ENCODE measurements around the gene SCN5A.

The SCN5A gene

GRCh38 chr3:38545983-38546382, 103.5 kb downstream of the SCN5A start:
- Mint-ChIP-seq H3K9me3 (no peaks in the 10 kb centered on the region), H3K4me1 (peaks cover 11% of the 10 kb centered on the region), H3K27me3 (ENCODE audit: low read depth) (no peaks in the 10 kb centered on the region), H3K36me3 (ENCODE audit: low read depth) (no peaks in the 10 kb centered on the region), H3K4me3 (no peak overlapping the region), H3K27ac (no peak overlapping the region)
- TF ChIP-seq CTCF (IDR thresholded peaks at IDR 0.05; ENCODE audit: unreplicated experiment in 3 of 3) = no peak

GRCh38 chr3:38545550-38545949, 103.9 kb downstream of the SCN5A start:
- Mint-ChIP-seq H3K9me3 (no peaks in the 10 kb centered on the region), H3K27ac (no peak overlapping the region), H3K4me3 (no peak overlapping the region), H3K27me3 (ENCODE audit: low read depth) (no peaks in the 10 kb centered on the region), H3K4me1 (peaks cover 11% of the 10 kb centered on the region), H3K36me3 (ENCODE audit: low read depth) (no peaks in the 10 kb centered on the region)
- no peak for TF ChIP-seq CTCF (IDR thresholded peaks at IDR 0.05; ENCODE audit: unreplicated experiment in 3 of 3)

GRCh38 chr3:38544926-38545325, 104.6 kb downstream of the SCN5A start:
- Mint-ChIP-seq H3K27me3 (ENCODE audit: low read depth) (no peaks in the 10 kb centered on the region), H3K9me3 (no peaks in the 10 kb centered on the region), H3K4me3 (no peak overlapping the region), H3K4me1 (peaks cover 11% of the 10 kb centered on the region), H3K36me3 (ENCODE audit: low read depth) (no peaks in the 10 kb centered on the region), H3K27ac (no peak overlapping the region)
- TF ChIP-seq CTCF (IDR thresholded peaks at IDR 0.05; ENCODE audit: unreplicated experiment in 3 of 3) = no peak

- H3K4me1 Mint-ChIP-seq = peaks cover 11% of the 10 kb centered on the region
- no peak overlapping the region for H3K27ac Mint-ChIP-seq
- H3K4me3 Mint-ChIP-seq = no peak overlapping the region
- H3K27me3 Mint-ChIP-seq (ENCODE audit: low read depth) = no peaks in the 10 kb centered on the region
- TF ChIP-seq CTCF (IDR thresholded peaks at IDR 0.05; ENCODE audit: unreplicated experiment in 3 of 3) = no peak
- H3K9me3 Mint-ChIP-seq = no peaks in the 10 kb centered on the region
- H3K36me3 Mint-ChIP-seq (ENCODE audit: low read depth) = no peaks in the 10 kb centered on the region
Measured at GRCh38 chr3:38543586-38543985, 105.9 kb downstream of the SCN5A start.

GRCh38 chr3:38542401-38543298, 106.8 kb downstream of the SCN5A start:
- H3K27ac Mint-ChIP-seq = no peak overlapping the region
- H3K9me3 Mint-ChIP-seq = no peaks in the 10 kb centered on the region
- no peak overlapping the region for H3K4me3 Mint-ChIP-seq
- peaks cover 11% of the 10 kb centered on the region for H3K4me1 Mint-ChIP-seq
- no peak for TF ChIP-seq CTCF (IDR thresholded peaks at IDR 0.05; ENCODE audit: unreplicated experiment in 3 of 3)
- peaks cover 4% of the 10 kb centered on the region for H3K36me3 Mint-ChIP-seq (ENCODE audit: low read depth)
- H3K27me3 Mint-ChIP-seq (ENCODE audit: low read depth) = no peaks in the 10 kb centered on the region

GRCh38 chr3:38541806-38542205, 107.7 kb downstream of the SCN5A start:
- Mint-ChIP-seq H3K36me3 (ENCODE audit: low read depth) (peaks cover 6% of the 10 kb centered on the region), H3K27me3 (ENCODE audit: low read depth) (no peaks in the 10 kb centered on the region), H3K4me3 (no peak overlapping the region), H3K27ac (no peak overlapping the region), H3K4me1 (peaks cover 11% of the 10 kb centered on the region), H3K9me3 (no peaks in the 10 kb centered on the region)
- TF ChIP-seq CTCF (IDR thresholded peaks at IDR 0.05; ENCODE audit: unreplicated experiment in 3 of 3) = no peak

Measured in nephron (organoid).